ENCODE measurements around the gene PRKCI.

DNA sequence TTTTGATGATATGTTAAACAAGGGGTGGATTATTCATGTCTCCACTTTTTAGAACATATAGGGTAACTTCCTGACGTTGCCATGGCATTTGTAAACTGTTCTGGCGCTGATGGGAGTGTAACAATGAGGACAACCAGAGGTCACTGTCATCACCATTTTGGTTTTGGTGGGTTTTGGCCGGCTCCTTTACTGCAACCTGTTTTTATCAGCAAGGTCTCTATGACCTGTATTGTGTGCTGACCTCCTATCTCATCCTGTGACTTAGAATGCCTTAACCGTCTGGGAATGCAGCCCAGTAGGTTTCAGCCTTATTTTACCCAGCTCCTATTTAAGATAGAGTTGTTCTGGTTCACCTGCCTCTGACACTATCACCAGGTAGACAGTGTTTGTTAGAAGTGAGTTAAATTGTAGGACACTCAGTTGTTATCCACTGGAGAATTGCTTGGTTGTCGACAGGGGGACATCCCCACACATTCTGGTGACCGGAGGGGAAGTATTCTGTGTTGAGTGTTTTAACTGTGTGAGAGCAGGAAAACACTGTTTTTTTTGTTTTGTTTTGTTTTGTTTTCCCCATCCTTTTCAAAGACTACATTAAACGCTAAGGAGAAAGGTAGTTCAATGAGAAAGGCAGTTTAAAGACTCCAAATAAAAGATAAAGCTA lies 98.4 kb downstream of the PRKCI start:
- no peak for TF ChIP-seq NFIC (IDR thresholded peaks at IDR 0.05)
- TF ChIP-seq EP300 (IDR thresholded peaks at IDR 0.05; ENCODE audit: borderline replicate concordance), result peak; percentile 75
- TF ChIP-seq, protein P1, sequence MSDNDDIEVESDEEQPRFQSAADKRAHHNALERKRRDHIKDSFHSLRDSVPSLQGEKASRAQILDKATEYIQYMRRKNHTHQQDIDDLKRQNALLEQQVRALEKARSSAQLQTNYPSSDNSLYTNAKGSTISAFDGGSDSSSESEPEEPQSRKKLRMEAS (IDR thresholded peaks at IDR 0.05), result no peak

All from Ishikawa (cell line).